ENCODE measurements around the gene CCDC93. TPM values are rescaled to one million over a fixed set of nuclear protein-coding genes. Genes with fewer than 3 reads are reported as not detected.

Gene CCDC93
- total and polyA plus RNA-seq, 2 of the 4 experiments (the other 2 are of a cell fraction), result 8.1 to 17.2 TPM

DNA sequence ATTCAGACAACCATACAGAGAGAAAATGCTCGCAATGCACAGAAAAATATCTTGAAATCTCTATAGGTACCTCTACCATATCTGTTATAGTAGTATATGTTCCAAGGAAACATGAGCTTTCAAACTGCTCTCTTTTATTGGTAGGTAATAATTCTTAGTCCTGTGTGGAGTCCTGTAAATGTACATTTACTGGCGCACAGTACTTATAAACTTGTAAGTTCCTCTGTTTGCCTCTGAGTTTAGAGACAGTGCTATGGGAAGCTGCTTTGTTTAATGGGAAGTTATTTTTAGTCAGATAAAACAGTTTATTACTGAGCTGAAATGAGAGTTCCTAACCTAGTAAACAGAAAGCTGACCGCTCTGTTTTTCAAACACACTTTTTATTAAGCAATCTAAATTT, 52.7 kb downstream of the CCDC93 start:
- H4K91ac ChIP-seq (ENCODE audit: insufficient read depth, low read depth, low read length), result no peak overlapping the region
- no peaks in the 10 kb centered on the region for H3K27me3 ChIP-seq (ENCODE audit: control insufficient read depth, insufficient read depth, low read length)
- H3K23ac ChIP-seq (ENCODE audit: low read depth, low read length), result no peak overlapping the region
- no peak overlapping the region for H4K5ac ChIP-seq (ENCODE audit: low read depth, low read length)
- H3K9me3 ChIP-seq (ENCODE audit: control insufficient read depth, insufficient read depth, low read length), result no peaks in the 10 kb centered on the region
- H2BK120ac ChIP-seq (ENCODE audit: low read depth, low read length), result no peak overlapping the region
- no peak for ATAC-seq (ENCODE audit: low read depth)
- H3K4me1 ChIP-seq (ENCODE audit: control insufficient read depth, insufficient read depth, low read length), result peaks cover 5% of the 10 kb centered on the region
- no peak overlapping the region for H2AFZ ChIP-seq (replicated peaks; ENCODE audit: low read length, poor library complexity)
- H3K4me2 ChIP-seq (ENCODE audit: low read depth, low read length), result no peak overlapping the region
- H3K18ac ChIP-seq (ENCODE audit: low read depth, low read length), result no peak overlapping the region
- H3K79me1 ChIP-seq (ENCODE audit: low read depth in 1 of 2, low read length in 2 of 2), result 0 out of 4 replicates have a peak, but pooled peaks cover 0 to 4% of the 10 kb centered on the region in 2 experiments
- BruUV-seq (replicated peaks), result no TSS peak
- WGBS, 2 experiments (ENCODE audit: extremely low coverage in 2 of 2, insufficient read length in 1 of 2), result no CpG with 5 or more reads among the region's 3 CpGs
- H3K36me3 ChIP-seq (ENCODE audit: control insufficient read depth, insufficient read depth, low read length), result 0 out of 2 replicates have a peak, but pooled peaks cover 5% of the 10 kb centered on the region
- no peak overlapping the region for H3K56ac ChIP-seq (ENCODE audit: extremely low read depth, insufficient read depth, low read length)
- H2BK20ac ChIP-seq (ENCODE audit: low read depth, low read length), result no peak overlapping the region
- no peak overlapping the region for H2BK5ac ChIP-seq (ENCODE audit: low read depth, low read length, poor library complexity, severe bottlenecking)
- H3K4ac ChIP-seq (ENCODE audit: low read depth, low read length), result no peak overlapping the region
- no peak overlapping the region for H3K4me3 ChIP-seq (ENCODE audit: insufficient read depth, low read depth, low read length)
- ChIA-PET POLR2A (ENCODE audit: unreplicated experiment) (no interaction called here), CTCF (interaction anchor here (0.8 kb wide), 1 partner anchor 147 kb away, joined by 3 read pairs; the partner anchor contains the start of gene DDX18)
- peaks cover 6% of the 10 kb centered on the region; the same call in 1 of the 2 replicates for H3K9me1 ChIP-seq (ENCODE audit: insufficient read depth, low read length)
- no peak overlapping the region for H2AK9ac ChIP-seq (replicated peaks; ENCODE audit: low read depth, low read length, poor library complexity)
- H3K9ac ChIP-seq (ENCODE audit: low read depth, low read length), result no peak overlapping the region
- DNase-seq, result no peak
- H3K14ac ChIP-seq (replicated peaks; ENCODE audit: low read depth, low read length), result no peak overlapping the region
- no peaks in the 10 kb centered on the region for H4K20me1 ChIP-seq (ENCODE audit: insufficient read depth, low read length)
- dilution Hi-C loops (cut with HindIII; ENCODE audit: low sequenced_read_pairs, unreplicated experiment) (no loop called here), intact Hi-C loops (cut with micrococcal nuclease) (no loop called here), in situ Hi-C loops (cut with MboI; ENCODE audit: low sequenced_read_pairs) (no loop called here)
- no peak overlapping the region for H2BK15ac ChIP-seq (ENCODE audit: low read depth, low read length)
- H2AK5ac ChIP-seq (ENCODE audit: low read depth, low read length), result no peak overlapping the region
- no peak overlapping the region for H3K27ac ChIP-seq (ENCODE audit: insufficient read depth, low read length)
- no peak overlapping the region for H4K8ac ChIP-seq (ENCODE audit: low read depth in 2 of 2, low read length in 2 of 2)
- TF ChIP-seq, protein P1, sequence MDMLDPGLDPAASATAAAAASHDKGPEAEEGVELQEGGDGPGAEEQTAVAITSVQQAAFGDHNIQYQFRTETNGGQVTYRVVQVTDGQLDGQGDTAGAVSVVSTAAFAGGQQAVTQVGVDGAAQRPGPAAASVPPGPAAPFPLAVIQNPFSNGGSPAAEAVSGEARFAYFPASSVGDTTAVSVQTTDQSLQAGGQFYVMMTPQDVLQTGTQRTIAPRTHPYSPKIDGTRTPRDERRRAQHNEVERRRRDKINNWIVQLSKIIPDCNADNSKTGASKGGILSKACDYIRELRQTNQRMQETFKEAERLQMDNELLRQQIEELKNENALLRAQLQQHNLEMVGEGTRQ (IDR thresholded peaks at IDR 0.05; ENCODE audit: low read depth, low read length), result no peak
- TF ChIP-seq CTCF (conservative IDR thresholded peaks at IDR 0.05; ENCODE audit: low read depth, low read length), result no peak
- TF ChIP-seq MAZ (IDR thresholded peaks at IDR 0.05; ENCODE audit: borderline replicate concordance, low read depth, low read length), result no peak
- no peak for TF ChIP-seq RFX5 (IDR thresholded peaks at IDR 0.05; ENCODE audit: low read depth, low read length)
- no peak for TF ChIP-seq RAD21 (IDR thresholded peaks at IDR 0.05; ENCODE audit: low read length)
- TF ChIP-seq, protein P2, sequence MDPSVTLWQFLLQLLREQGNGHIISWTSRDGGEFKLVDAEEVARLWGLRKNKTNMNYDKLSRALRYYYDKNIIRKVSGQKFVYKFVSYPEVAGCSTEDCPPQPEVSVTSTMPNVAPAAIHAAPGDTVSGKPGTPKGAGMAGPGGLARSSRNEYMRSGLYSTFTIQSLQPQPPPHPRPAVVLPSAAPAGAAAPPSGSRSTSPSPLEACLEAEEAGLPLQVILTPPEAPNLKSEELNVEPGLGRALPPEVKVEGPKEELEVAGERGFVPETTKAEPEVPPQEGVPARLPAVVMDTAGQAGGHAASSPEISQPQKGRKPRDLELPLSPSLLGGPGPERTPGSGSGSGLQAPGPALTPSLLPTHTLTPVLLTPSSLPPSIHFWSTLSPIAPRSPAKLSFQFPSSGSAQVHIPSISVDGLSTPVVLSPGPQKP (IDR thresholded peaks at IDR 0.05; ENCODE audit: borderline replicate concordance, low read depth, low read length), result no peak
- TF ChIP-seq BHLHE40 (IDR thresholded peaks at IDR 0.05; ENCODE audit: low read depth, low read length), result no peak
- no peak for TF ChIP-seq CEBPB (IDR thresholded peaks at IDR 0.05; ENCODE audit: low read depth, low read length)
- TF ChIP-seq FOS (IDR thresholded peaks at IDR 0.05; ENCODE audit: low read depth, low read length), result no peak
- TF ChIP-seq MXI1 (IDR thresholded peaks at IDR 0.05; ENCODE audit: borderline replicate concordance, low read depth, low read length), result no peak
- no peak for TF ChIP-seq CHD1 (IDR thresholded peaks at IDR 0.05; ENCODE audit: low read depth, low read length)
- TF ChIP-seq RCOR1 (IDR thresholded peaks at IDR 0.05; ENCODE audit: insufficient replicate concordance, low read length), result no peak
- TF ChIP-seq MAFK (IDR thresholded peaks at IDR 0.05; ENCODE audit: low read depth, low read length), result no peak
- no peak for TF ChIP-seq POLR2A (IDR thresholded peaks at IDR 0.05; ENCODE audit: low read depth, low read length)
- TF ChIP-seq SMC3 (IDR thresholded peaks at IDR 0.05; ENCODE audit: low read depth, low read length), result no peak
- no peak for TF ChIP-seq NFE2L2 (IDR thresholded peaks at IDR 0.05; ENCODE audit: low read depth, low read length)

All from IMR-90 (cell line).